GM18868 (cell line): ENCODE data around the gene TICRR.
"Not testable (repeated sequence)": the region's sequence is repeated elsewhere in the genome, so short reads cannot be mapped to it uniquely, and the experiment has no call there.

ENCODE experiments used
- ATAC-seq: cut with Tn5 transposase; IDR thresholded peaks from one replicate; pipeline ENCODE4 v1.9.1; 2021; ENCODE audit warnings: mild to moderate bottlenecking, moderate library complexity; ENCODE audit not compliant: unreplicated experiment

The TICRR gene

GRCh38 chr15:89575146-89575655 is at the start of gene TICRR:
TICRR (plus strand) TSS chr15:89575469; CDS start chr15:89575587, 118 bp downstream.
- peak; percentile 95 for ATAC-seq

GRCh38 chr15:89526181-89526580 is 49.1 kb upstream of the TICRR start:
- no peak for ATAC-seq

- ATAC-seq, result no peak
Measured at GRCh38 chr15:89526601-89527441, 48.4 kb upstream of the TICRR start.

- no peak for ATAC-seq
Measured at GRCh38 chr15:89528757-89529352, 46.4 kb upstream of the TICRR start.

- ATAC-seq, result no peak
Measured at GRCh38 chr15:89530976-89531375, 44.3 kb upstream of the TICRR start.

- no peak for ATAC-seq
Measured at GRCh38 chr15:89531796-89532537, 43.3 kb upstream of the TICRR start.

GRCh38 chr15:89533861-89534544 is 41.3 kb upstream of the TICRR start:
- ATAC-seq, result no peak

GRCh38 chr15:89539027-89539426 is 36.2 kb upstream of the TICRR start:
- no peak for ATAC-seq

- ATAC-seq, result no peak
Measured at GRCh38 chr15:89542369-89542768, 32.9 kb upstream of the TICRR start.

GRCh38 chr15:89543389-89543788 is 31.9 kb upstream of the TICRR start:
- ATAC-seq, result no peak

- ATAC-seq, result not testable (repeated sequence)
Measured at GRCh38 chr15:89549138-89549537, 26.1 kb upstream of the TICRR start.

- no peak for ATAC-seq
Measured at GRCh38 chr15:89550427-89550826, 24.8 kb upstream of the TICRR start.

GRCh38 chr15:89551550-89551949 is 23.7 kb upstream of the TICRR start:
- ATAC-seq, result peak; percentile 89

GRCh38 chr15:89553632-89554031 is 21.6 kb upstream of the TICRR start:
- ATAC-seq, result no peak

- ATAC-seq, result no peak
Measured at GRCh38 chr15:89554247-89554646, 21.0 kb upstream of the TICRR start.

GRCh38 chr15:89555768-89556167 is 19.5 kb upstream of the TICRR start:
- ATAC-seq, result no peak

GRCh38 chr15:89556413-89557262 is 18.6 kb upstream of the TICRR start:
- no peak for ATAC-seq

- no peak for ATAC-seq
Measured at GRCh38 chr15:89559769-89560264, 15.5 kb upstream of the TICRR start.

GRCh38 chr15:89566181-89566580 is 9.1 kb upstream of the TICRR start:
- no peak for ATAC-seq
